GM23338 (cell line): ENCODE results near the gene RXFP4. TPM values are rescaled to one million over a fixed set of nuclear protein-coding genes. Genes with fewer than 3 reads are reported as not detected.
A peak's percentile ranks its signal among the peaks of the same experiment; 100 is the strongest.

Source experiments
- ATAC-seq: fragments of 200-7000 bp; cut with Tn5 transposase; 3 replicates; pipeline ENCODE4 v1.9.1; 2020
- DNase-seq: peaks from one replicate; pipeline ENCODE4 v3.0.0-alpha.2; 2015; ENCODE audit warnings: low spot score
- H2AFZ ChIP-seq: fragments of 200-600 bp; sonication (generic); 2 replicates; pipeline ENCODE4 v1.8.0; 2016; ENCODE audit warnings: antibody characterized with exemption, mild to moderate bottlenecking, moderate library complexity
- H3F3A ChIP-seq: fragments of 200-600 bp; sonication (generic); replicated peaks from 2 replicates; pipeline ENCODE4 v1.8.0; 2017; ENCODE audit warnings: antibody characterized with exemption, mixed run types, low read depth
- H3K27ac ChIP-seq: fragments of 200-600 bp; sonication (generic); 2 replicates; pipeline ENCODE4 v1.6.1; 2016; ENCODE audit warnings: low read depth
- H3K27me3 ChIP-seq: fragments of 200-600 bp; sonication (generic); 2 replicates; pipeline ENCODE4 v1.8.0; 2016; ENCODE audit warnings: mild to moderate bottlenecking, mixed run types, moderate library complexity; ENCODE audit not compliant: insufficient read depth
- H3K36me3 ChIP-seq: fragments of 200-600 bp; sonication (generic); 2 replicates; pipeline ENCODE4 v1.8.0; 2016; ENCODE audit warnings: mild to moderate bottlenecking; ENCODE audit not compliant: insufficient read depth
- H3K4me1 ChIP-seq: fragments of 200-600 bp; sonication (generic); 2 replicates; pipeline ENCODE4 v1.8.0; 2016; ENCODE audit warnings: mild to moderate bottlenecking, moderate library complexity; ENCODE audit not compliant: insufficient read depth
- H3K4me2 ChIP-seq: fragments of 200-600 bp; sonication (generic); 2 replicates; pipeline ENCODE4 v1.7.1; 2017; ENCODE audit warnings: mixed run types
- H3K4me3 ChIP-seq: fragments of 200-600 bp; sonication (generic); 2 replicates; pipeline ENCODE4 v1.6.1; 2016; ENCODE audit warnings: mixed run types
- H3K79me2 ChIP-seq: fragments of 200-600 bp; sonication (generic); replicated peaks from 2 replicates; pipeline ENCODE4 v1.8.0; 2017; ENCODE audit warnings: mild to moderate bottlenecking; ENCODE audit not compliant: insufficient read depth
- H3K9me2 ChIP-seq: fragments of 200-600 bp; sonication (generic); 2 replicates; pipeline ENCODE4 v1.8.0; 2017; ENCODE audit not compliant: insufficient read depth
- H4K20me1 ChIP-seq: fragments of 200-600 bp; sonication (generic); replicated peaks from 2 replicates; pipeline ENCODE4 v1.8.0; 2017; ENCODE audit warnings: mild to moderate bottlenecking; ENCODE audit not compliant: insufficient read depth
- H3K27ac Mint-ChIP-seq: 2 replicates; pipeline ENCODE4 v1.8.0; 2020; ENCODE audit warnings: inconsistent platforms, mild to moderate bottlenecking, moderate library complexity, mixed read lengths
- H3K27me3 Mint-ChIP-seq: 3 replicates; pipeline ENCODE4 v1.8.0; 2022; ENCODE audit warnings: low read depth, mild to moderate bottlenecking, moderate library complexity, mixed read lengths, inconsistent platforms; ENCODE audit not compliant: insufficient read depth, poor library complexity
- H3K36me3 Mint-ChIP-seq: 3 replicates; pipeline ENCODE4 v1.8.0; 2021; ENCODE audit warnings: low read depth, mild to moderate bottlenecking, inconsistent platforms, moderate library complexity, mixed read lengths
- H3K4me1 Mint-ChIP-seq: 3 replicates; pipeline ENCODE4 v1.8.0; 2020; ENCODE audit warnings: mild to moderate bottlenecking, inconsistent platforms, mixed read lengths
- H3K4me3 Mint-ChIP-seq: 3 replicates; pipeline ENCODE4 v1.8.0; 2021; ENCODE audit warnings: moderate library complexity, mild to moderate bottlenecking, inconsistent platforms, mixed read lengths
- H3K9me3 Mint-ChIP-seq: 3 replicates; pipeline ENCODE4 v1.8.0; 2020; ENCODE audit warnings: moderate library complexity, mild to moderate bottlenecking, inconsistent platforms, mixed read lengths
- CREB1 ChIP-seq: fragments of 250-450 bp; sonication (Bioruptor Pico); IDR thresholded peaks from 2 replicates; pipeline ENCODE4 v1.5.0; 2020; ENCODE audit warnings: low read depth, mild to moderate bottlenecking, moderate library complexity
- EZH2 ChIP-seq: fragments of 200-600 bp; sonication (generic); IDR thresholded peaks from one replicate; pipeline ENCODE4 v1.8.0; 2017; ENCODE audit warnings: antibody characterized with exemption, mild to moderate bottlenecking, low read depth; ENCODE audit not compliant: unreplicated experiment
- EZH2phosphoT487 ChIP-seq: fragments of 200-600 bp; sonication (generic); IDR thresholded peaks from one replicate; pipeline ENCODE4 v1.8.1; 2018; ENCODE audit warnings: antibody characterized with exemption; ENCODE audit not compliant: unreplicated experiment
- JUNB ChIP-seq: IDR thresholded peaks from one replicate; pipeline ENCODE4 v1.6.1; 2016; ENCODE audit warnings: antibody characterized with exemption; ENCODE audit not compliant: unreplicated experiment
- NANOG ChIP-seq: IDR thresholded peaks from 2 replicates; pipeline ENCODE4 v1.6.1; 2016; ENCODE audit warnings: antibody characterized with exemption, borderline replicate concordance
- POLR2AphosphoS5 ChIP-seq: IDR thresholded peaks from 2 replicates; pipeline ENCODE4 v1.6.1; 2016; ENCODE audit warnings: antibody characterized with exemption, low read depth
- ZNF114 ChIP-seq: fragments of 250-450 bp; sonication (Bioruptor Pico); IDR thresholded peaks from 2 replicates; pipeline ENCODE4 v1.5.0; 2020; ENCODE audit warnings: mild to moderate bottlenecking, moderate library complexity
- ZNF331 ChIP-seq: fragments of 250-450 bp; sonication (Bioruptor Pico); IDR thresholded peaks from 2 replicates; pipeline ENCODE4 v1.5.0; 2020; ENCODE audit warnings: low read depth, mild to moderate bottlenecking, moderate library complexity
- polyA plus RNA-seq: library from polyadenylated mRNA; unstranded; fragments of >200 nt; fragmentation: Nextera tagmentation; extraction: Ambion mirVana; gene quantifications from 2 replicates; pipeline ENCODE4 v1.2.1, GENCODE V29; 2016
- total RNA-seq: library from RNA; depleted of rRNA; stranded (reverse); fragments of >200 nt; shearing (Covaris generic); gene quantifications from 2 replicates; pipeline ENCODE4 v1.2.3, GENCODE V29; 2014
- TF ChIP-seq, protein P1 (sequence below): fragments of 250-450 bp; sonication (Bioruptor Pico); IDR thresholded peaks from 2 replicates; pipeline ENCODE4 v1.5.0; 2020; ENCODE audit warnings: mild to moderate bottlenecking, moderate library complexity
- TF ChIP-seq, protein P2 (sequence below): IDR thresholded peaks from 2 replicates; pipeline ENCODE4 v1.6.1; 2016; ENCODE audit warnings: antibody characterized with exemption
- TF ChIP-seq, protein P3 (sequence below): IDR thresholded peaks from one replicate; pipeline ENCODE4 v1.6.1; 2018; ENCODE audit warnings: antibody characterized with exemption; ENCODE audit not compliant: unreplicated experiment
- TF ChIP-seq, protein P4 (sequence below), 2 experiments: fragments of 200-600 bp in 1 of 2; sonication (generic) in 1 of 2; conservative IDR thresholded peaks; 2 replicates each; pipeline versions ENCODE4 v1.5.1 to v1.6.1; 2016 to 2017; ENCODE audit warnings: antibody characterized with exemption in 2 of 2, low read depth in 2 of 2, mild to moderate bottlenecking in 2 of 2, moderate library complexity in 1 of 2

RXFP4 gene
- total and polyA plus RNA-seq, 2 experiments from 2014 or later, result not detected

GRCh38 chr1:155977690-155978324, 36.4 kb downstream of the RXFP4 start:
- no peak overlapping the region for H2AFZ ChIP-seq

More at GRCh38 chr1:155977690-155978324, 36.4 kb downstream of the RXFP4 start:
- Histone ChIP-seq H3K79me2 (peaks cover 50% of the 10 kb centered on the region), H3K4me2 (peak overlapping the region; percentile 82), H3F3A (peaks cover 22% of the 10 kb centered on the region), H4K20me1 (peaks cover 37% of the 10 kb centered on the region), H3K27ac (peak overlapping the region; percentile 90), H3K4me1 (peaks cover 66% of the 10 kb centered on the region), H3K36me3 (no peaks in the 10 kb centered on the region), H3K9me2 (no peaks in the 10 kb centered on the region), H3K4me3 (peak overlapping the region; percentile 96), H3K27me3 (no peaks in the 10 kb centered on the region)
- ATAC-seq, result peak; percentile 11
- H3K27ac Mint-ChIP-seq, result peak overlapping the region; percentile 95
- no peaks in the 10 kb centered on the region for H3K9me3 Mint-ChIP-seq
- H3K36me3 Mint-ChIP-seq, result peaks cover 10% of the 10 kb centered on the region
- H3K4me3 Mint-ChIP-seq, result peak overlapping the region; percentile 84
- peak; percentile 56 for DNase-seq
- TF ChIP-seq JUNB (no peak), EZH2 (no peak), ZNF331 (no peak), ZNF114 (no peak), NANOG (no peak), POLR2AphosphoS5 (no peak), CREB1 (CRISPR knock-in tag) (no peak), EZH2phosphoT487 (no peak)
- TF ChIP-seq, protein P1, sequence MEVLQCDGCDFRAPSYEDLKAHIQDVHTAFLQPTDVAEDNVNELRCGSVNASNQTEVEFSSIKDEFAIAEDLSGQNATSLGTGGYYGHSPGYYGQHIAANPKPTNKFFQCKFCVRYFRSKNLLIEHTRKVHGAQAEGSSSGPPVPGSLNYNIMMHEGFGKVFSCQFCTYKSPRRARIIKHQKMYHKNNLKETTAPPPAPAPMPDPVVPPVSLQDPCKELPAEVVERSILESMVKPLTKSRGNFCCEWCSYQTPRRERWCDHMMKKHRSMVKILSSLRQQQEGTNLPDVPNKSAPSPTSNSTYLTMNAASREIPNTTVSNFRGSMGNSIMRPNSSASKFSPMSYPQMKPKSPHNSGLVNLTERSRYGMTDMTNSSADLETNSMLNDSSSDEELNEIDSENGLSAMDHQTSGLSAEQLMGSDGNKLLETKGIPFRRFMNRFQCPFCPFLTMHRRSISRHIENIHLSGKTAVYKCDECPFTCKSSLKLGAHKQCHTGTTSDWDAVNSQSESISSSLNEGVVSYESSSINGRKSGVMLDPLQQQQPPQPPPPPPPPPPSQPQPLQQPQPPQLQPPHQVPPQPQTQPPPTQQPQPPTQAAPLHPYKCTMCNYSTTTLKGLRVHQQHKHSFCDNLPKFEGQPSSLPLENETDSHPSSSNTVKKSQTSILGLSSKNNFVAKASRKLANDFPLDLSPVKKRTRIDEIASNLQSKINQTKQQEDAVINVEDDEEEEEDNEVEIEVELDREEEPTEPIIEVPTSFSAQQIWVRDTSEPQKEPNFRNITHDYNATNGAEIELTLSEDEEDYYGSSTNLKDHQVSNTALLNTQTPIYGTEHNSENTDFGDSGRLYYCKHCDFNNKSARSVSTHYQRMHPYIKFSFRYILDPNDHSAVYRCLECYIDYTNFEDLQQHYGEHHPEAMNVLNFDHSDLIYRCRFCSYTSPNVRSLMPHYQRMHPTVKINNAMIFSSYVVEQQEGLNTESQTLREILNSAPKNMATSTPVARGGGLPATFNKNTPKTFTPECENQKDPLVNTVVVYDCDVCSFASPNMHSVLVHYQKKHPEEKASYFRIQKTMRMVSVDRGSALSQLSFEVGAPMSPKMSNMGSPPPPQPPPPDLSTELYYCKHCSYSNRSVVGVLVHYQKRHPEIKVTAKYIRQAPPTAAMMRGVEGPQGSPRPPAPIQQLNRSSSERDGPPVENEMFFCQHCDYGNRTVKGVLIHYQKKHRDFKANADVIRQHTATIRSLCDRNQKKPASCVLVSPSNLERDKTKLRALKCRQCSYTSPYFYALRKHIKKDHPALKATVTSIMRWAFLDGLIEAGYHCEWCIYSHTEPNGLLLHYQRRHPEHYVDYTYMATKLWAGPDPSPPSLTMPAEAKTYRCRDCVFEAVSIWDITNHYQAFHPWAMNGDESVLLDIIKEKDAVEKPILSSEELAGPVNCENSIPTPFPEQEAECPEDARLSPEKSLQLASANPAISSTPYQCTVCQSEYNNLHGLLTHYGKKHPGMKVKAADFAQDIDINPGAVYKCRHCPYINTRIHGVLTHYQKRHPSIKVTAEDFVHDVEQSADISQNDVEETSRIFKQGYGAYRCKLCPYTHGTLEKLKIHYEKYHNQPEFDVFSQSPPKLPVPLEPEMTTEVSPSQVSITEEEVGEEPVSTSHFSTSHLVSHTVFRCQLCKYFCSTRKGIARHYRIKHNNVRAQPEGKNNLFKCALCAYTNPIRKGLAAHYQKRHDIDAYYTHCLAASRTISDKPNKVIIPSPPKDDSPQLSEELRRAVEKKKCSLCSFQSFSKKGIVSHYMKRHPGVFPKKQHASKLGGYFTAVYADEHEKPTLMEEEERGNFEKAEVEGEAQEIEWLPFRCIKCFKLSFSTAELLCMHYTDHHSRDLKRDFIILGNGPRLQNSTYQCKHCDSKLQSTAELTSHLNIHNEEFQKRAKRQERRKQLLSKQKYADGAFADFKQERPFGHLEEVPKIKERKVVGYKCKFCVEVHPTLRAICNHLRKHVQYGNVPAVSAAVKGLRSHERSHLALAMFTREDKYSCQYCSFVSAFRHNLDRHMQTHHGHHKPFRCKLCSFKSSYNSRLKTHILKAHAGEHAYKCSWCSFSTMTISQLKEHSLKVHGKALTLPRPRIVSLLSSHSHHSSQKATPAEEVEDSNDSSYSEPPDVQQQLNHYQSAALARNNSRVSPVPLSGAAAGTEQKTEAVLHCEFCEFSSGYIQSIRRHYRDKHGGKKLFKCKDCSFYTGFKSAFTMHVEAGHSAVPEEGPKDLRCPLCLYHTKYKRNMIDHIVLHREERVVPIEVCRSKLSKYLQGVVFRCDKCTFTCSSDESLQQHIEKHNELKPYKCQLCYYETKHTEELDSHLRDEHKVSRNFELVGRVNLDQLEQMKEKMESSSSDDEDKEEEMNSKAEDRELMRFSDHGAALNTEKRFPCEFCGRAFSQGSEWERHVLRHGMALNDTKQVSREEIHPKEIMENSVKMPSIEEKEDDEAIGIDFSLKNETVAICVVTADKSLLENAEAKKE (CRISPR knock-in tag), result no peak
- TF ChIP-seq, protein P2, sequence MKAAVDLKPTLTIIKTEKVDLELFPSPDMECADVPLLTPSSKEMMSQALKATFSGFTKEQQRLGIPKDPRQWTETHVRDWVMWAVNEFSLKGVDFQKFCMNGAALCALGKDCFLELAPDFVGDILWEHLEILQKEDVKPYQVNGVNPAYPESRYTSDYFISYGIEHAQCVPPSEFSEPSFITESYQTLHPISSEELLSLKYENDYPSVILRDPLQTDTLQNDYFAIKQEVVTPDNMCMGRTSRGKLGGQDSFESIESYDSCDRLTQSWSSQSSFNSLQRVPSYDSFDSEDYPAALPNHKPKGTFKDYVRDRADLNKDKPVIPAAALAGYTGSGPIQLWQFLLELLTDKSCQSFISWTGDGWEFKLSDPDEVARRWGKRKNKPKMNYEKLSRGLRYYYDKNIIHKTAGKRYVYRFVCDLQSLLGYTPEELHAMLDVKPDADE, result no peak; the same call in 1 of the 2 replicates
- TF ChIP-seq, protein P3, sequence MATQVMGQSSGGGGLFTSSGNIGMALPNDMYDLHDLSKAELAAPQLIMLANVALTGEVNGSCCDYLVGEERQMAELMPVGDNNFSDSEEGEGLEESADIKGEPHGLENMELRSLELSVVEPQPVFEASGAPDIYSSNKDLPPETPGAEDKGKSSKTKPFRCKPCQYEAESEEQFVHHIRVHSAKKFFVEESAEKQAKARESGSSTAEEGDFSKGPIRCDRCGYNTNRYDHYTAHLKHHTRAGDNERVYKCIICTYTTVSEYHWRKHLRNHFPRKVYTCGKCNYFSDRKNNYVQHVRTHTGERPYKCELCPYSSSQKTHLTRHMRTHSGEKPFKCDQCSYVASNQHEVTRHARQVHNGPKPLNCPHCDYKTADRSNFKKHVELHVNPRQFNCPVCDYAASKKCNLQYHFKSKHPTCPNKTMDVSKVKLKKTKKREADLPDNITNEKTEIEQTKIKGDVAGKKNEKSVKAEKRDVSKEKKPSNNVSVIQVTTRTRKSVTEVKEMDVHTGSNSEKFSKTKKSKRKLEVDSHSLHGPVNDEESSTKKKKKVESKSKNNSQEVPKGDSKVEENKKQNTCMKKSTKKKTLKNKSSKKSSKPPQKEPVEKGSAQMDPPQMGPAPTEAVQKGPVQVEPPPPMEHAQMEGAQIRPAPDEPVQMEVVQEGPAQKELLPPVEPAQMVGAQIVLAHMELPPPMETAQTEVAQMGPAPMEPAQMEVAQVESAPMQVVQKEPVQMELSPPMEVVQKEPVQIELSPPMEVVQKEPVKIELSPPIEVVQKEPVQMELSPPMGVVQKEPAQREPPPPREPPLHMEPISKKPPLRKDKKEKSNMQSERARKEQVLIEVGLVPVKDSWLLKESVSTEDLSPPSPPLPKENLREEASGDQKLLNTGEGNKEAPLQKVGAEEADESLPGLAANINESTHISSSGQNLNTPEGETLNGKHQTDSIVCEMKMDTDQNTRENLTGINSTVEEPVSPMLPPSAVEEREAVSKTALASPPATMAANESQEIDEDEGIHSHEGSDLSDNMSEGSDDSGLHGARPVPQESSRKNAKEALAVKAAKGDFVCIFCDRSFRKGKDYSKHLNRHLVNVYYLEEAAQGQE, result no peak
- TF ChIP-seq, protein P4, sequence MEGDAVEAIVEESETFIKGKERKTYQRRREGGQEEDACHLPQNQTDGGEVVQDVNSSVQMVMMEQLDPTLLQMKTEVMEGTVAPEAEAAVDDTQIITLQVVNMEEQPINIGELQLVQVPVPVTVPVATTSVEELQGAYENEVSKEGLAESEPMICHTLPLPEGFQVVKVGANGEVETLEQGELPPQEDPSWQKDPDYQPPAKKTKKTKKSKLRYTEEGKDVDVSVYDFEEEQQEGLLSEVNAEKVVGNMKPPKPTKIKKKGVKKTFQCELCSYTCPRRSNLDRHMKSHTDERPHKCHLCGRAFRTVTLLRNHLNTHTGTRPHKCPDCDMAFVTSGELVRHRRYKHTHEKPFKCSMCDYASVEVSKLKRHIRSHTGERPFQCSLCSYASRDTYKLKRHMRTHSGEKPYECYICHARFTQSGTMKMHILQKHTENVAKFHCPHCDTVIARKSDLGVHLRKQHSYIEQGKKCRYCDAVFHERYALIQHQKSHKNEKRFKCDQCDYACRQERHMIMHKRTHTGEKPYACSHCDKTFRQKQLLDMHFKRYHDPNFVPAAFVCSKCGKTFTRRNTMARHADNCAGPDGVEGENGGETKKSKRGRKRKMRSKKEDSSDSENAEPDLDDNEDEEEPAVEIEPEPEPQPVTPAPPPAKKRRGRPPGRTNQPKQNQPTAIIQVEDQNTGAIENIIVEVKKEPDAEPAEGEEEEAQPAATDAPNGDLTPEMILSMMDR (conservative IDR thresholded peaks at IDR 0.05; ENCODE audit: low read depth in 2 of 2), result no peak
- peaks cover 33% of the 10 kb centered on the region for H3K27me3 Mint-ChIP-seq
- peaks cover 75% of the 10 kb centered on the region for H3K4me1 Mint-ChIP-seq
